Hematopoietic multipotent progenitor cell treated with erythropoietin and hydrocortisone succinate and interleukin-3 and kit ligand, for 4 days (in vitro differentiated cells): ENCODE results near the gene IL12A.

Experiments
- DNase-seq: peaks from one replicate; pipeline ENCODE4 v3.0.0-alpha.2; 2015

Gene IL12A

GRCh38 chr3:159988617-159989271 lies at the start of gene IL12A:
TSS of gene IL12A (plus strand) at chr3:159988835.
- DNase-seq = peak; percentile 93

GRCh38 chr3:159941038-159942000 lies 47.3 kb upstream of the IL12A start:
- peak; percentile 88 for DNase-seq

- DNase-seq = no peak
Observed at GRCh38 chr3:159944781-159945180, 43.9 kb upstream of the IL12A start.

GRCh38 chr3:159945930-159946329 lies 42.7 kb upstream of the IL12A start:
- peak; percentile 31 for DNase-seq

GRCh38 chr3:159947220-159947619 lies 41.4 kb upstream of the IL12A start:
- no peak for DNase-seq

- DNase-seq = peak; percentile 57
Observed at GRCh38 chr3:159948429-159949144, 40.0 kb upstream of the IL12A start.

GRCh38 chr3:159950156-159950898 lies 38.3 kb upstream of the IL12A start:
- peak; percentile 67 for DNase-seq

GRCh38 chr3:159951540-159951939 lies 37.1 kb upstream of the IL12A start:
- no peak for DNase-seq

- peak; percentile 61 for DNase-seq
Observed at GRCh38 chr3:159953325-159954085, 35.1 kb upstream of the IL12A start.

GRCh38 chr3:159960188-159961148 lies 28.2 kb upstream of the IL12A start:
- no peak for DNase-seq

GRCh38 chr3:159964166-159964973 lies 24.3 kb upstream of the IL12A start:
- DNase-seq = no peak

- DNase-seq = no peak
Observed at GRCh38 chr3:159971311-159971710, 17.3 kb upstream of the IL12A start.

GRCh38 chr3:159977295-159977694 lies 11.3 kb upstream of the IL12A start:
- DNase-seq = no peak

- no peak for DNase-seq
Observed at GRCh38 chr3:159978353-159978752, 10.3 kb upstream of the IL12A start.

GRCh38 chr3:159978918-159979703 lies 9.5 kb upstream of the IL12A start:
- DNase-seq = no peak

GRCh38 chr3:159982442-159982974 lies 6.1 kb upstream of the IL12A start:
- DNase-seq = peak; percentile 17

- peak; percentile 55 for DNase-seq
Observed at GRCh38 chr3:159987291-159987711, 1.3 kb upstream of the IL12A start.
